Cardiac fibroblast (primary cell): ENCODE measurements around the gene CRACDL.

Experiments used
- DNase-seq, 2 donors: peaks; one replicate each; pipeline versions ENCODE4 v3.0.0 to v3.0.0-alpha.2; 2010; ENCODE audit warnings: low read depth in 2 of 2
- H3K4me3 ChIP-seq, 2 donors: replicated peaks in 1 of 2; 1 replicate in 1 of 2; 2 replicates in 1 of 2; pipeline ENCODE4 v1.5.1; 2011; ENCODE audit warnings: low read depth in 2 of 2, low read length in 2 of 2, mild to moderate bottlenecking in 2 of 2, moderate library complexity in 1 of 2
- CTCF ChIP-seq: IDR thresholded peaks from one replicate; pipeline ENCODE4 v1.5.1; 2011; ENCODE audit warnings: low read depth, mild to moderate bottlenecking, low read length, inconsistent platforms

Gene CRACDL

GRCh38 chr2:98824256-98825019 lies 111.6 kb downstream of the CRACDL start:
- no peak for DNase-seq
- no peak for TF ChIP-seq CTCF
- H3K4me3 ChIP-seq, result no peak overlapping the region

- TF ChIP-seq CTCF, result no peak
- peak overlapping the region in 1 of 2 donors; percentile 41 for H3K4me3 ChIP-seq
- no peak for DNase-seq
These were observed 112.5 kb downstream of the CRACDL start for GRCh38 chr2:98823196-98824170.

- TF ChIP-seq CTCF, result peak; percentile 55
- peak in 1 of 2 donors; percentile 18 for DNase-seq
- peak overlapping the region; percentile 13 to 41 for H3K4me3 ChIP-seq
These were observed 113.5 kb downstream of the CRACDL start for GRCh38 chr2:98822301-98823164.

GRCh38 chr2:98821629-98822135 lies 114.3 kb downstream of the CRACDL start:
- H3K4me3 ChIP-seq, result no peak overlapping the region
- no peak for TF ChIP-seq CTCF
- no peak for DNase-seq

- no peak for TF ChIP-seq CTCF
- DNase-seq, result no peak
- no peak overlapping the region for H3K4me3 ChIP-seq
These were observed 116.7 kb downstream of the CRACDL start for GRCh38 chr2:98819231-98819766.

- no peak for DNase-seq
- no peak for TF ChIP-seq CTCF
- H3K4me3 ChIP-seq, result no peak overlapping the region
These were observed 117.9 kb downstream of the CRACDL start for GRCh38 chr2:98818164-98818563.
